NCI-H187 (cell line): ENCODE measurements around the gene FAAP20.
A peak's percentile ranks its signal among the peaks of the same experiment; 100 is the strongest.
"Not testable (repeated sequence)": the region's sequence is repeated elsewhere in the genome, so short reads cannot be mapped to it uniquely, and the experiment has no call there.

Experiments
- DNase-seq, 2 experiments: peaks; one replicate each; lab custom pipeline; 2025; lab: John Stamatoyannopoulos, UW

FAAP20 gene

DNA sequence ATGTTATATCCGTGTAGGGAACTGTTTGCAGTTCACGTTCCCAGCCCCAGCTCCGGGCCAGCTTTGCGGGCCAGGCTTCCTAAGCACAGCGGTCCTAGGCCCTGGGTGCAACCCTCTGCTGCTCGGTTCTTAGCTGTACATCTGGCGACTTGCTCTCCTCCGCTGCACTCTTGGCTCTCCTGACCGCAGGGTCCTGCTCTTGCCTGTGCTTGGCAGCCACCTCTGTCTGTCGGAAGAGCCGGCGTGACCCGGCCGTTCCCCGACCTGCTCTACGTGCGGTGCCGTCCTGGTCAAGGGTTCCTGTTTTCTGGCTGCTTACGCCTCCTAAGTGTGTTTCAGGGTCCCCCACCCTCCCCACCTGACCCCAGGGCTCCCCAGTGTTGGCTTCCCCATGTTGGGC, 36.7 kb downstream of the FAAP20 start:
- DNase-seq = no peak

- no peak for DNase-seq
These were observed 37.7 kb downstream of the FAAP20 start for GRCh38 chr1:2156866-2157265.

DNA sequence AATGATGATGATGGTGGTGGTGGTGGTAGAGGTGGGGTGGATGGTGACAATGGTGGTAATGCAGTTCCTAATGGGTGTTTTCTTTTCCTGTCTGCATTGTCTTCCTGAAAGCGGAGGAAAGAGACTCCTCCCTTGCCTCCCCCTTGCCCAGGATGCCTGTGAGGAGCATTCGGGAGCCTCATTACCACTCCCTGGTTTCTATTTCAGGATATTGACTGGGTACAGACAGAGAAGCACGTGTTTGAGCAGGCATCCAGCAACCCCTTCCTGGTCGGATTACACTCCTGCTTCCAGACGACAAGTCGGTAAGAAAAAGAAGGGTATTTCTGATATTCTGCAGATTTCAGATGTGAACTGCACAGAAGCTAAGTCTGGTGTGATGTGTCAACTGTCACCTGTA, 38.8 kb downstream of the FAAP20 start:
- DNase-seq = no peak

DNA sequence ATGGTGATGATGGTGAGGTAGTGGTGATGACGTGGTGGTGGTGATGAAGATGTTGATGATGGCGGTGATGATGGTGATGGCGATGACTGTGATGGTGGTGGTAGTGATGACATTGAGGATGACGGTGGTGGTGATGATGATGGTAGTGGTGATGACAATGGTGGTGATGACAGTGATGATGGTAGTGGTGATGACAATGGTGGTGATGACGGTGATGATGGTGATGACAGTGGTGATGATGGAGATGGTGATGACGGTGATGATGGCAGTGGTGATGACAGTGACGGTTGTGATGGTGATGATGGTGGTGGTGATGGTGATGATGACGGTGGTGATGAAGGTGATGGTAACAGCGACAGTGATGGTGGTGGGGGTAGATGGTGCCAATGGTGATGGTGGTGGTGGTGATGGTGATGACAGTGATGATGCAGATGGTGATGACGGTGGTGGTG, 39.4 kb downstream of the FAAP20 start:
- no peak for DNase-seq

DNA sequence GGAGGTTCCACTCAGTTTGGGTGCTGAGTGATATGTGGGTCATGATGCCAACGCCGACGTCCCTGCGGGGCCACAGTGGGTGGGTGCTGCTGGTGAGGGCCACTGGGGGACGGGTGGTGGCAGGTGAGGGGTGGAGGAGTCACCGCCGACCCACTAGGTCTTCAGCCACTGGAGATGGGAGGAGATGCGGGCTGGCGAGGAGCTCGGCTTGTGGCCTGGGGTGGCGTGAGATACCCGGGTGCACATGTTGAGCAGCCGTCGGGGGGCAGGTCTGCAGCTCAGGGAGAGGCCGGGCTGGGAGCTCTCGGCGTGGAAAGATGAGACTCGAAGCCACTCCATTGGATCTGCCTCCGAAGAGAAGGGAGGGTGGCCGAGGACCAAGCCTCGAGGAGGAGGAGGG, 40.5 kb downstream of the FAAP20 start:
- DNase-seq = no peak

DNA sequence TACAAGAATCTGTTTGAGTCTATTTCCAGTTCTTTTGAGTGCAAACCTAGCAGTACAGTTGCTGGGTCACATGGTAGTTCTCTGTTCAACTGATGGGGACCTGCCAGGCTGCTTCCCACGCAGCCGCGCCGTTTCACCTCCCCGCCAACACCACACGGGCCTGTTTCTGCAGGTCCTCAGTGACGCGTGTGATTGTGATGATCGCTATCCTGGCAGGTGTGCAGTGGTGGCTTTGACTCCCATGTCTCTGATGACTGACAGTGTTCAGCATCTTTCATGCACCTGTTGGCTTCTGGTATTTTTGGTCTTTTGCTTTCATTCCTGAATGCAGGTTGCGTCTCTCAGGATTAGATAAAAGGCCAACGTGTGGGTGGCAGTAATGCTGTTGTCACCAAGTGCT, 41.6 kb downstream of the FAAP20 start:
- DNase-seq = no peak

DNA sequence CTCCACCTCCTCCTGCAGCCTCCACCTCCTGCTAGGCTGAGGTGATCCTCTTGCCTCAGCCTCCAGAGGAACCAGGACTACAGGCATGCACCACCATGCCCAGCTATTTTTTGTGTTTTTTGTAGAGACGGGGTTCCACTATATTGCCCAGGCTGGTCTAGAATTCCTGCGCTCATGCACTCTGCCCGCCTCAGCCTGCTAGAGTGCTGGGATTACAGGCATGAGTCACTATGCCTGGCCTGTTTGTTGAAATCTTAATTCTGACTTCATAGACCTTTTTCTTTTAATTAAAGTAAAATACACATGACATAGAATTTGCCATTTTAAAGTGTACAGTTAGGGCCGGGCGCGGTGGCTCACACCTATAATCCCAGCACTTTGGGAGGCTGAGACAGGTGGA, 42.7 kb downstream of the FAAP20 start:
- DNase-seq = no peak

DNA sequence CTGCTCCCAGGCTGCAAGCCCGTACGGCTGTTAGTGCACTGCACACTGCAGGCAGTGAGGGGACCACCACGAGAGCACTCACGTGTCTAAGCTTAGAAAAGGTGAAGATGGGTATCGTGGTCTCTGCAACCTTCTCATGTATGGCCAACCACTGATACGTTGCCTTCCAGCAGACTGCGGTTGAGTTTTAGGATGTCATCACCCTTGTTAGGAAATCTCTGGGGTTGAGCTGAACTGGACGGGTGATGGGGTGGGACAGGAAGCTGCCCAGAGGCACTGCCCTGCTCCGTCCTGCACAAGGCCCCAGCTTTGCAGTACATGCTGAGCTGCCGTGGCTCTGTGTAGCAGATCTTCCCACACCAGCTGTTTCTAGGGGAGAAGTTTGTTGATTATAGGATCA, 43.3 kb downstream of the FAAP20 start:
- DNase-seq = no peak

DNA sequence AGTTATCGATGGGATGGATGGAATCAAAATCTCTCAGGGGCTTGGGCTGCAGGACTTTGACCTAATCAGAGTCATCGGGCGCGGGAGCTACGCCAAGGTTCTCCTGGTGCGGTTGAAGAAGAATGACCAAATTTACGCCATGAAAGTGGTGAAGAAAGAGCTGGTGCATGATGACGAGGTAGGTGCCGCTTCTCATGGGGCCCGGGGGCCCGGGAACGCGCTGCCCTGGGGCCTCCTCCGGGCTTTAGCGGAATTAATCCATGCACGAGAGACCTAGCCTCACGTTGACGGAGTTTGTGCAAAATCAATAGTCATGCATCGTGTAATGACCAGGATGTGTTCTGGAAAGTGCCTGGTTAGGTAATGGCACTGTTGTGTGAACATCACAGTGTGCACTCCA, 43.8 kb downstream of the FAAP20 start:
- DNase-seq = no peak

DNA sequence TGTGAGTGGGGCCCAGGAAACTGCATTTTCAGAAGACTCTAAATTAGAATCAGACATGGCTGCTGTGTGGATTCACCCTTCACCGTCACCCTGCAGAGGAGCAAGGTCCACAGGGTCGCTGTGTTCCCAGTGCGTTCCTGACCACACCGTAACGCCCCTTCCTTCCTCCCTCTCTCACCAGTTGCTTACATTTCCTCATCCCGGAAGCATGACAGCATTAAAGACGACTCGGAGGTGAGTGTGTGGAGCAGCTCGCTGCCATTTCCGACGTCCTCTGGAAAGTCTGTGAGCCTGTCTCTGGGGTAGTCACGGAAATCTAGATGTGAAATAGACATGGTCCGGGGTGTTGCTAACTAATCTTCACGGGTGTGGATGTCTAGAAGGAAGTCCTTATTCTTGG, 45.9 kb downstream of the FAAP20 start:
- DNase-seq = no peak

- not testable (repeated sequence) for DNase-seq
These were observed 46.7 kb downstream of the FAAP20 start for GRCh38 chr1:2147869-2148268.

DNA sequence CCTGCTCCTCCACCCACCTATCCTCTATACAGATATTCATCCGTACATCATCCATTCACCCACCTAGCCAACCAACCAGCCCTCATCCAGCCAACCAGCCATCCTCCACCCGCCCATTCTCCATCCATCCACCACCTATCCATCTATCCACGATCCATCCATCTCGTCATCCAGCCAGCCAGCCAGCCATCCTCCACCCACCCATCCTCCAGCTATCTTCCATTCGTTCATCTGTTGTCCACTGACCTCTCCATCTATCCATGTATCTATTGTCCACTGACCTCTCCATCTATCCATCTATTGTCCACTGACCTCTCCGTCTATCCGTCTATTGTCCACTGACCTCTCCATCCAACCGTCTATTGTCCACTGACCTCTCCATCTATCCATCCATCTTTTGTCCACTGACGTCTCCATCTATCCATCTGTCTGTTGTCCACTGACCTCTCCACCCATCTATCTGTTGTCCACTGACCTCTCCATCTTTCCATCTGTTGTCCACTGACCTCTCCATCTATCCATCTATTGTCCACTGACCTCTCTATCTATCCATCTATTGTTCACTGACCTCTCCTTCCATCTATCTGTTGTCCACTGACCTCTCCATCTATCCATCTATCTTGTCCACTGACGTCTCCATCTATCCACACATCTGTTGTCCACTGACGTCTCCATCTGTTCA, 47.6 kb downstream of the FAAP20 start:
- no peak for DNase-seq

DNA sequence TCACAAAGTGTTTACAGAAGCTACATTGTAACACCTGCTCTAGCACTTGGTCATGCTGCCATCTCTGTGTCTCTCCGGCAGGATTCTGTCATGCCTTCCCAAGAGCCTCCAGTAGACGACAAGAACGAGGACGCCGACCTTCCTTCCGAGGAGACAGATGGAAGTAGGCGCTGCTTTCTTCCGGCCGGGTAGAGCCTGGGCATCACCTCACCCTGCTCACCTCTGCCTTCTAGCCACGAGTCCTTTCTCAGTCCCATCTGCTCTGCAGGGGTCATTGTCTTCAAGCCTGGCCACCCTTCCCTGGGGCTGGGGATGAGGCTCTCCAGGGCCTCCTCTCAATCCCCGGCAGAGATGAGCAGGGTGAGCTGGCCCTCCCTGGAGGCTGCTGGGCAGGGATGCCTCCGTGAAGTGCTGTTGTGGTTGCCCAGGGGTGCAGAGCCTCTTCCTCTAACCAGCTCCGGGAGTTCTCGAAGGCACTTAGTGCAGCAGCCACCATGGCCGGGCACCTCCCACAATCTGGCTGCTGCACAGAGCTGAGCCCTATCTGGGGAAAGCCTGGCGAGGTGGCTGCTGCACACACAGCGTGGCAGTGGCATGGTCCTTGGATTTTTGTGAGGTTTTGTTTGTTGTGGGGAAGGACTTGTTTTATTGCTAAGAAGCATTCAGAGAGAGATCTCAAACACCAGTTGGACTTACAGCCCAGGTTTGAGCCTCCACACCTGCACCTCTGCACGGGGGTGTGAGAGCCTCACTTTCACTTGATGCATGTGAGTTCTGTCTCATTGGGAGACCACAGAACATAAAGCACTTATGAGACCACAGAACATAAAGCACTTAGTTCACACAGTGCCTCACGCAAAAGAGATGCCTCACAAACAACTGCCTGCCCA, 48.4 kb downstream of the FAAP20 start:
- DNase-seq = peak in 1 of 2 experiments; percentile 22

GRCh38 chr1:2144501-2145090, 50.0 kb downstream of the FAAP20 start:
- no peak for DNase-seq

DNA sequence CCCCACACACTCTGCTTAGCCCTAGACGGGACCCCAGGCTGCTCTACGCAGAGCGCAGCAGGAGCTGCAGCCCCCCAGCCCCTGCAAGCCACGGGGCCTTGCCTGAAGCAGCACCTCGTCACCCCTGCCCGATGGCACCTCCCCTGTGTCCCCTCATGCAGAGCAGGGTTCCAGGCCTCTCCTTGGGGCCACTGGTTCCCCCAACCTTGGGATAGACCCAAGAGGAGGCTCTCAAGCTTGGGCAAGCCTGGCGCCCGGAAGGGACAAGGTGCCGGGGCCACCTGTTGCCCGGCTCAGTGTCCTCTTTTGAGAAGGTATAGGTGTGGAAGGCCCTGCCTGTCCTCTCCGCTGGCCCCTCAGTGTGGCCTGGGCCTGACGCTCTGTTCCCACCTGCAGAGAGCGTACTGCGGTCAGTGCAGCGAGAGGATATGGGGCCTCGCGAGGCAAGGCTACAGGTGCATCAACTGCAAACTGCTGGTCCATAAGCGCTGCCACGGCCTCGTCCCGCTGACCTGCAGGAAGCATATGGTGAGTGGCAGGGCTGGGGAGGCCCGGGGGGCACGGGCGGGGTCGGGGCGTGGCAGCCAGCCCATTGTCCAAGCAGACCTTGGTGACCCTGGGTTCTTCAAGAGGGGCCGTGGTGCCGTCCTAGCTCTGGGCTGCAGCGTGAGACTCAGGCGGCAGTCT, 50.6 kb downstream of the FAAP20 start:
- no peak for DNase-seq

GRCh38 chr1:2141025-2141424, 53.5 kb downstream of the FAAP20 start:
- DNase-seq = no peak
